ENCODE measurements around the gene SNRNP25.

The SNRNP25 gene

DNA sequence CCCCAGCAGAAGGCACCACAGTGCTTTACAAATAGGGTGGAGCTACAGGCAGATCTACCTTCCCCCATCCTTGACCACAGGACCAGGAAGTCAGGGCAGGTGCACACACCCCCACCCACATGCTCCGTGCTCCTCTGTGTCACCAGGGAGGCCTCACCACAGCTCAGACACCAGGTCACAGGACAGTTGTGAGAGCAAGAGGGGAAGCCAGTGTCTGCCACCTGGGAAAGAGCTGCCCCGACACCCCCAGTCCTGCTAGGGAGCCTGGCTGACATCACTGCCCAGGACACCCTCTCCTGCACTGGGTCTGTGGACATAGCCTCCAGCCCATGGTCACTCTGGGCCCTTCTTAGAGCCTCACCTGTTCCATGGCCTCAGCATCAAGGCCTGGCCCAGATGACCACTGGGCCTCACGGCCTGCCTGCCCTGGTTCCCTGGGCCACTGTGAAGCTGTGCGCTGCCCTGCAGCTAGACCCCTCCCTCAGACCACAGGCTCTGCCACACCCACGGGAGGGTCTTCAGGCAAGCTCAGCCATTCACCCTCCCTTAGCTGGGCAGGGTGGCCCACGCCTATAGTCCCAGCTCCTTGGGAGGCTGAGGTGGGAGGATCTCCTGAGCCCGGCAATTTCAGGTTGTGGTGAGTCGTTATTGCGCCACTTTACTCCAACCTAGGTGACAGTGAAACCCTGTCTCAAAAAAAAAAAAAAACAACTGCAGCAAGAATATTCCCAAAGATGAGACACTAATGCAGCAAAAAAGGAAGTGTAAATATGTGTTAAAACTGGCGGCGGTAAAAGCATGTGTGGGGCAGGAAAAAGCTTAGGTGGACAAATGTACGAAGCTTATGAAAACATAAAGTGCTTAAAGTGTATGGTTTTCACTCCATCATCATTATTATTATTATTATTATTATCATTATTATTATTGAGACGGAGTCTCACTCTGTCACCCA lies 14.4 kb upstream of the SNRNP25 start:
- Histone ChIP-seq H3K4me3 (IDR thresholded peaks at IDR 0.05; ENCODE audit: insufficient read depth, low read depth, low read length) (no peak overlapping the region), H3K36me3 (ENCODE audit: insufficient read depth) (no peaks in the 10 kb centered on the region), H2AFZ (ENCODE audit: low read depth) (no peak overlapping the region), H3K27me3 (ENCODE audit: insufficient read depth, low read depth) (no peaks in the 10 kb centered on the region), H3K79me2 (ENCODE audit: insufficient read depth, low read depth) (no peaks in the 10 kb centered on the region), H3K9ac (peak overlapping the region; percentile 22; the same call in 1 of the 2 replicates), H3K27ac (peak overlapping the region; percentile 62), H3K4me1 (ENCODE audit: low read depth, poor library complexity, severe bottlenecking) (peaks cover 31% of the 10 kb centered on the region), H4K20me1 (ENCODE audit: insufficient read depth) (no peaks in the 10 kb centered on the region), H3K4me2 (peak overlapping the region; percentile 88)
- no peak for TF ChIP-seq CTCF (conservative IDR thresholded peaks at IDR 0.05; ENCODE audit: low read depth, low read length)

DNA sequence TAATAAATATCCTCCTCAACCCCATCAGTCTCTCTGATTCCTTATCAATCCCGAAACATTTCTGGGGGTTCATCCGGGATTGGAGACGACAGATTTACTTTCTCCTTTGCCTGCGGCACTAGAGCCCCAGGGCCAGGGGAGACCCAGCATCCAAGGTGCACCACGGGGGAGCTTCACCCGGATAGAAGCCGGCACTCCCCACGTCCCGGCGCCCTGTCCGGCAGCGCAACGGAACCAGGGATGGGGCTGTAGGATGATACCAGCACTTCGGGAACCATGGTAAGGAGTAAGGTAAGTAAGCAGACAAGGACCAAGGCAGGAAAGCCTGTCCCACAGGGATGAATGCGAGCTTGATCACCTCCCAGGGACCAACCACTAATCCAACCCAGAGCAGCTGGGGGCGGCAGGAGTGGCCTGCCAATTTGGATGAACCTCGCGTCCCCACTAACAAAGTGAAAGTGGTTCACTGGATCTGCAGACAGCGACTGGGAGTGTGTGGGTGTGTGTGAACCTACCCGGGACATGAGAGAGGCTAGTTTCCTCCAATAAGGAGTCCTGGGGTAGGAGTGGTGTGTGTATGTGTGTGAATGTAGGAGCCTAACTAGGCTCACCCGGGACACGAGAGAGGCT lies 12.1 kb upstream of the SNRNP25 start:
- Histone ChIP-seq H3K36me3 (ENCODE audit: insufficient read depth) (no peaks in the 10 kb centered on the region), H3K4me3 (IDR thresholded peaks at IDR 0.05; ENCODE audit: insufficient read depth, low read depth, low read length) (no peak overlapping the region)

DNA sequence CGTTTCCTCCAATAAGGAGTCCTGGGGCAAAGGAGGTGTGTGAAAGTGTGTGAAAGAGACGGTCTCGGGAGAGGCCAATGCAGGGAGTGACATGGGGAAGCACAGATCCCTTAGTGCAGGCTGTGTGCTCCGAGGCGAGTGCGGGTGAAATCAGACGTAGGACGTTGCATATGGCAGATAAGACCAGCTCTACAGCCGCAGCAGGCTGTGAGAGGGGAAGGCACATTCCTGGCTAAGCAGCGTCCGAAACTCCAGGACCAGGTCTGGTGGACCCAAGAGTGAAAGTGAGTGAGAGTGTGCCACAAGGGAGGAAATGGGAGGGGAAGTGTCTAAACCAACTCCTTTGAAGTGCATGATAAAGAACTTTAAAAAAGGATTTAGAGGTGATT lies 11.6 kb upstream of the SNRNP25 start:
- no peak overlapping the region for H2AFZ ChIP-seq (ENCODE audit: low read depth)
- no peak for TF ChIP-seq CTCF (conservative IDR thresholded peaks at IDR 0.05; ENCODE audit: low read depth, low read length)
- no peaks in the 10 kb centered on the region for H3K36me3 ChIP-seq (ENCODE audit: insufficient read depth)
- no peaks in the 10 kb centered on the region for H3K27me3 ChIP-seq (ENCODE audit: insufficient read depth, low read depth)
- H3K4me2 ChIP-seq = no peak overlapping the region
- no peak overlapping the region for H3K9ac ChIP-seq
- H3K27ac ChIP-seq = no peak overlapping the region
- no peaks in the 10 kb centered on the region for H4K20me1 ChIP-seq (ENCODE audit: insufficient read depth)
- no peaks in the 10 kb centered on the region for H3K79me2 ChIP-seq (ENCODE audit: insufficient read depth, low read depth)
- peaks cover 31% of the 10 kb centered on the region for H3K4me1 ChIP-seq (ENCODE audit: low read depth, poor library complexity, severe bottlenecking)
- H3K4me3 ChIP-seq (IDR thresholded peaks at IDR 0.05; ENCODE audit: insufficient read depth, low read depth, low read length) = no peak overlapping the region

More for the DNA sequence above, 12.1 kb upstream of the SNRNP25 start:
- TF ChIP-seq CTCF (conservative IDR thresholded peaks at IDR 0.05; ENCODE audit: low read depth, low read length) = no peak
- H3K4me2 ChIP-seq = no peak overlapping the region
- no peak overlapping the region for H3K9ac ChIP-seq
- no peaks in the 10 kb centered on the region for H3K79me2 ChIP-seq (ENCODE audit: insufficient read depth, low read depth)
- H4K20me1 ChIP-seq (ENCODE audit: insufficient read depth) = no peaks in the 10 kb centered on the region
- no peak overlapping the region for H3K27ac ChIP-seq
- no peak overlapping the region for H2AFZ ChIP-seq (ENCODE audit: low read depth)
- H3K27me3 ChIP-seq (ENCODE audit: insufficient read depth, low read depth) = no peaks in the 10 kb centered on the region
- H3K4me1 ChIP-seq (ENCODE audit: low read depth, poor library complexity, severe bottlenecking) = peaks cover 31% of the 10 kb centered on the region

GRCh38 chr16:42691-43090 lies 10.9 kb upstream of the SNRNP25 start:
- Histone ChIP-seq H3K4me1 (ENCODE audit: low read depth, poor library complexity, severe bottlenecking) (peaks cover 31% of the 10 kb centered on the region), H3K9ac (no peak overlapping the region), H4K20me1 (ENCODE audit: insufficient read depth) (no peaks in the 10 kb centered on the region), H3K27me3 (ENCODE audit: insufficient read depth, low read depth) (no peaks in the 10 kb centered on the region), H3K27ac (no peak overlapping the region), H2AFZ (ENCODE audit: low read depth) (no peak overlapping the region), H3K79me2 (ENCODE audit: insufficient read depth, low read depth) (no peaks in the 10 kb centered on the region; the same call in 1 of the 2 replicates), H3K4me3 (IDR thresholded peaks at IDR 0.05; ENCODE audit: insufficient read depth, low read depth, low read length) (no peak overlapping the region), H3K4me2 (no peak overlapping the region), H3K36me3 (ENCODE audit: insufficient read depth) (no peaks in the 10 kb centered on the region)
- no peak for TF ChIP-seq CTCF (conservative IDR thresholded peaks at IDR 0.05; ENCODE audit: low read depth, low read length)
